H1 (cell line): Measurements from ENCODE around the gene IPO9.

Experiments
- ATF3 ChIP-seq: IDR thresholded peaks from 2 replicates; pipeline ENCODE4 v1.6.1; 2011; ENCODE audit warnings: low read depth, mild to moderate bottlenecking, low read length; ENCODE audit not compliant: insufficient read depth
- CTCF ChIP-seq, 3 experiments: IDR thresholded peaks; 1 replicate in 2 of 3; 2 replicates in 1 of 3; pipeline versions ENCODE4 v1.5.1 to v1.6.1; 2011; ENCODE audit warnings: low read length in 3 of 3, mild to moderate bottlenecking in 3 of 3, inconsistent platforms in 2 of 3, low read depth in 1 of 3, moderate library complexity in 1 of 3; ENCODE audit not compliant: insufficient read depth in 1 of 3; ENCODE audit errors: control extremely low read depth in 1 of 3
- GABPA ChIP-seq: IDR thresholded peaks from 2 replicates; pipeline ENCODE4 v1.6.1; 2011; ENCODE audit warnings: mild to moderate bottlenecking, low read length, moderate library complexity, borderline replicate concordance; ENCODE audit not compliant: insufficient read depth

DNA sequence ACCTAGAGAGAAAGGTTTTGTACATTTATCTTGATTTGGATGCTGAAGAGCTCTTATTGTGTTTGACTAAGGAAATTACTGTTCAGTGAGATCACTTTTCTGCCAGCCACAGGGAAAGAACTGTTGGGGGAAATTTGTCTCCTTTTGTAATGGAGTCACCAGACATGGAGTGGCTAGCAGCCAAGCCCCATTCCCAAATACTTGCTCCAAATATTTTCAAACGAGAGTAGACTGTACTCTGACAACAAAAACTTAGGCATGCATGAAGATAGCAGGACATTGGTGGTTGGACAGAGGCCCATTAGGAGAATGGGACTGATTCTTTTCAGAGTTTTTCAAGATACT, 21.1 kb downstream of the IPO9 start:
- TF ChIP-seq CTCF (IDR thresholded peaks at IDR 0.05; ENCODE audit: control extremely low read depth in 1 of 3, insufficient read depth in 1 of 3, low read depth in 1 of 3, low read length in 3 of 3) (no peak), ATF3 (no peak), GABPA (no peak)
